OCI-LY3 (cell line): ENCODE measurements around the gene CD4.

ENCODE experiments used
- H2AFZ ChIP-seq: fragments of 200-600, 300-600 bp; shearing (Covaris generic); 2 replicates; pipeline ENCODE4 v1.6.0; 2014; ENCODE audit warnings: antibody characterized with exemption, low read depth, low read length
- H3K27ac ChIP-seq: fragments of 200-600, 300-600 bp; sonication (generic); 2 replicates; pipeline ENCODE4 v1.5.1; 2014; ENCODE audit warnings: mild to moderate bottlenecking, low read length, moderate library complexity, mixed read lengths
- H3K27me3 ChIP-seq: fragments of 200-600, 300-600 bp; sonication (generic); 2 replicates; pipeline ENCODE4 v1.6.1; 2014; ENCODE audit warnings: low read depth, low read length, mixed read lengths
- H3K36me3 ChIP-seq: fragments of 200-600, 300-600 bp; sonication (generic); replicated peaks from 2 replicates; pipeline ENCODE3; 2014; ENCODE audit warnings: low read depth, low read length, mixed read lengths
- H3K4me1 ChIP-seq: fragments of 300-600, 200-600 bp; sonication (generic); 2 replicates; pipeline ENCODE4 v1.6.1; 2014; ENCODE audit warnings: low read length, mixed read lengths
- H3K4me2 ChIP-seq: fragments of 200-600, 300-600 bp; sonication (generic); 2 replicates; pipeline ENCODE4 v1.6.1; 2014; ENCODE audit warnings: low read length, mixed read lengths
- H3K4me3 ChIP-seq: fragments of 300-600, 200-600 bp; sonication (generic); 2 replicates; pipeline ENCODE4 v1.5.1; 2014; ENCODE audit warnings: antibody characterized with exemption, mild to moderate bottlenecking, low read length, moderate library complexity
- H3K79me2 ChIP-seq: fragments of 300-600, 200-600 bp; shearing (Covaris generic); 2 replicates; pipeline ENCODE4 v1.6.1; 2014; ENCODE audit warnings: mild to moderate bottlenecking, low read length, mixed read lengths
- H3K9ac ChIP-seq: fragments of 300-600, 200-600 bp; shearing (Covaris generic); 2 replicates; pipeline ENCODE4 v1.6.0; 2014; ENCODE audit warnings: mild to moderate bottlenecking, low read length, moderate library complexity
- H3K9me3 ChIP-seq: fragments of 200-600, 300-600 bp; shearing (Covaris generic); 2 replicates; pipeline ENCODE4 v1.6.1; 2014; ENCODE audit warnings: low read length, mixed read lengths; ENCODE audit not compliant: insufficient read depth
- H4K20me1 ChIP-seq: fragments of 200-600, 300-600 bp; sonication (generic); 2 replicates; pipeline ENCODE4 v1.6.1; 2016; ENCODE audit warnings: low read length, mixed read lengths; ENCODE audit not compliant: insufficient read depth
- EZH2phosphoT487 ChIP-seq: fragments of 200-600 bp; shearing (Covaris generic); IDR thresholded peaks from 2 replicates; pipeline ENCODE4 v1.6.1; 2018; ENCODE audit warnings: antibody characterized with exemption, mixed run types, low read depth
- TF ChIP-seq, protein P1 (sequence below): fragments of 200-600, 300-600 bp; sonication (generic); IDR thresholded peaks from 2 replicates; pipeline ENCODE4 v1.5.1; 2014; ENCODE audit warnings: antibody characterized with exemption, low read length, low read depth

Gene CD4

GRCh38 chr12:6751767-6752166, 37.6 kb upstream of the CD4 start:
- H3K36me3 ChIP-seq = peaks cover 43% of the 10 kb centered on the region
- H3K4me3 ChIP-seq = peak overlapping the region; percentile 81
- H3K9me3 ChIP-seq = no peaks in the 10 kb centered on the region
- H3K27me3 ChIP-seq = no peaks in the 10 kb centered on the region
- H2AFZ ChIP-seq = no peak overlapping the region
- H3K27ac ChIP-seq = no peak overlapping the region
- H3K9ac ChIP-seq = peak overlapping the region; percentile 94
- no peaks in the 10 kb centered on the region for H4K20me1 ChIP-seq
- TF ChIP-seq, protein P1, sequence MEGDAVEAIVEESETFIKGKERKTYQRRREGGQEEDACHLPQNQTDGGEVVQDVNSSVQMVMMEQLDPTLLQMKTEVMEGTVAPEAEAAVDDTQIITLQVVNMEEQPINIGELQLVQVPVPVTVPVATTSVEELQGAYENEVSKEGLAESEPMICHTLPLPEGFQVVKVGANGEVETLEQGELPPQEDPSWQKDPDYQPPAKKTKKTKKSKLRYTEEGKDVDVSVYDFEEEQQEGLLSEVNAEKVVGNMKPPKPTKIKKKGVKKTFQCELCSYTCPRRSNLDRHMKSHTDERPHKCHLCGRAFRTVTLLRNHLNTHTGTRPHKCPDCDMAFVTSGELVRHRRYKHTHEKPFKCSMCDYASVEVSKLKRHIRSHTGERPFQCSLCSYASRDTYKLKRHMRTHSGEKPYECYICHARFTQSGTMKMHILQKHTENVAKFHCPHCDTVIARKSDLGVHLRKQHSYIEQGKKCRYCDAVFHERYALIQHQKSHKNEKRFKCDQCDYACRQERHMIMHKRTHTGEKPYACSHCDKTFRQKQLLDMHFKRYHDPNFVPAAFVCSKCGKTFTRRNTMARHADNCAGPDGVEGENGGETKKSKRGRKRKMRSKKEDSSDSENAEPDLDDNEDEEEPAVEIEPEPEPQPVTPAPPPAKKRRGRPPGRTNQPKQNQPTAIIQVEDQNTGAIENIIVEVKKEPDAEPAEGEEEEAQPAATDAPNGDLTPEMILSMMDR = no peak
- TF ChIP-seq EZH2phosphoT487 = no peak
- peaks cover 13% of the 10 kb centered on the region for H3K79me2 ChIP-seq
- peak overlapping the region; percentile 69 for H3K4me2 ChIP-seq
- peaks cover 13% of the 10 kb centered on the region for H3K4me1 ChIP-seq

DNA sequence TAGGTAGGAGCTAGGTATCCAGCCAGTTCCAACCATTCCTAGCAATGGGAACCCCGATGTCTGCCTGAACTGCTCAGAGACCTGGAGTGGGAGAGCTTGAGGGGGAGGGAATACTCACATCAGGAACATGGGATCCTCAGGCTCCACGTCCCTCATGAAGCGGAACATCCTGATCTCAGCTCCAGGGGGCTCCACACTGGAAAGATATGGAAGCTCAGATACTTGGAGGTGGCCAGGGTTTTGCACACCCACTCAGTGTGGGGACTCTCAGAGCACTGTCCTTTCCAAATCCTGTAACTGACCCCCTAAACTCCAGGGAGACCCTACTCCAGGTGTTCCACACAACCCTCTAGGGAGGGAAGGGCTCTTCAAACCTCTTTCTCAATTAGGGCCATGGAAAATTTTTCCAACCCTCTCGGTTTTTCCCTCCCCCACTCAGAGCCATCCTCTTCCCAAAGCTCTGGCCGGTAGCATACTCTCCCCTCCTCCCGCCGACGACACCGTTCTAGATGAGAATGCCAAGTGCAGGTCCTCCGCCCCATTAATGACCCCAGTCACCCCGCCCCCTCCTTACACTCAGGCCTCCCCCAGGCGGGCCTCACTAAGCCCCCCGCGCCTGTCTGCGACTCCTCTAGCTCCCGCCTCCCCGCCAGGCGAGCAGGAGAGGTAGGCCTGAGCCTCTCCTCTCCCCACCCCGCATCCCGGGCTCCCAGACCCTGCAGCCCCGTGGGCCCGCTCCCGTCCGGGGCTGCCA, 37.0 kb upstream of the CD4 start:
- TF ChIP-seq EZH2phosphoT487 = no peak
- TF ChIP-seq, protein P1 = no peak
- Histone ChIP-seq H3K4me1 (peaks cover 13% of the 10 kb centered on the region), H3K4me3 (peak overlapping the region; percentile 81), H4K20me1 (no peaks in the 10 kb centered on the region), H3K9me3 (no peaks in the 10 kb centered on the region), H3K36me3 (peaks cover 37% of the 10 kb centered on the region), H3K27me3 (no peaks in the 10 kb centered on the region), H2AFZ (no peak overlapping the region), H3K27ac (peak overlapping the region; percentile 86), H3K79me2 (peaks cover 13% of the 10 kb centered on the region), H3K9ac (peak overlapping the region; percentile 94), H3K4me2 (peak overlapping the region; percentile 69)

- no peak for TF ChIP-seq EZH2phosphoT487
- TF ChIP-seq, protein P1 = no peak; the same call in 1 of the 2 replicates
- H3K27ac ChIP-seq = peak within 1 kb of the TSS; percentile 86
- H3K9me3 ChIP-seq = no peaks in the 10 kb centered on the region
- H3K36me3 ChIP-seq = peaks cover 31% of the 10 kb centered on the region
- peaks cover 13% of the 10 kb centered on the region for H3K79me2 ChIP-seq
- peak within 1 kb of the TSS; percentile 13; the same call in 1 of the 2 replicates for H2AFZ ChIP-seq
- peak within 1 kb of the TSS; percentile 81 for H3K4me3 ChIP-seq
- H3K4me1 ChIP-seq = peaks cover 13% of the 10 kb centered on the region
- H4K20me1 ChIP-seq = no peaks in the 10 kb centered on the region
- peak within 1 kb of the TSS; percentile 72 for H3K4me2 ChIP-seq
- H3K9ac ChIP-seq = peak within 1 kb of the TSS; percentile 94
- H3K27me3 ChIP-seq = no peaks in the 10 kb centered on the region
Observed at GRCh38 chr12:6752921-6753771, 36.2 kb upstream of the CD4 start, which contains the start of gene MLF2. MLF2 (minus strand) TSS chr12:6753141; CDS start chr12:6752334, 807 bp downstream.
